HG03135 (cell line): ENCODE data around the gene ABCA8.
"Not testable (repeated sequence)": the region's sequence is repeated elsewhere in the genome, so short reads cannot be mapped to it uniquely, and the experiment has no call there.

Experiments
- ATAC-seq: cut with Tn5 transposase; IDR thresholded peaks from one replicate; pipeline ENCODE4 v1.9.1; 2021; ENCODE audit warnings: mild to moderate bottlenecking, moderate library complexity; ENCODE audit not compliant: unreplicated experiment

ABCA8 gene, protein sequence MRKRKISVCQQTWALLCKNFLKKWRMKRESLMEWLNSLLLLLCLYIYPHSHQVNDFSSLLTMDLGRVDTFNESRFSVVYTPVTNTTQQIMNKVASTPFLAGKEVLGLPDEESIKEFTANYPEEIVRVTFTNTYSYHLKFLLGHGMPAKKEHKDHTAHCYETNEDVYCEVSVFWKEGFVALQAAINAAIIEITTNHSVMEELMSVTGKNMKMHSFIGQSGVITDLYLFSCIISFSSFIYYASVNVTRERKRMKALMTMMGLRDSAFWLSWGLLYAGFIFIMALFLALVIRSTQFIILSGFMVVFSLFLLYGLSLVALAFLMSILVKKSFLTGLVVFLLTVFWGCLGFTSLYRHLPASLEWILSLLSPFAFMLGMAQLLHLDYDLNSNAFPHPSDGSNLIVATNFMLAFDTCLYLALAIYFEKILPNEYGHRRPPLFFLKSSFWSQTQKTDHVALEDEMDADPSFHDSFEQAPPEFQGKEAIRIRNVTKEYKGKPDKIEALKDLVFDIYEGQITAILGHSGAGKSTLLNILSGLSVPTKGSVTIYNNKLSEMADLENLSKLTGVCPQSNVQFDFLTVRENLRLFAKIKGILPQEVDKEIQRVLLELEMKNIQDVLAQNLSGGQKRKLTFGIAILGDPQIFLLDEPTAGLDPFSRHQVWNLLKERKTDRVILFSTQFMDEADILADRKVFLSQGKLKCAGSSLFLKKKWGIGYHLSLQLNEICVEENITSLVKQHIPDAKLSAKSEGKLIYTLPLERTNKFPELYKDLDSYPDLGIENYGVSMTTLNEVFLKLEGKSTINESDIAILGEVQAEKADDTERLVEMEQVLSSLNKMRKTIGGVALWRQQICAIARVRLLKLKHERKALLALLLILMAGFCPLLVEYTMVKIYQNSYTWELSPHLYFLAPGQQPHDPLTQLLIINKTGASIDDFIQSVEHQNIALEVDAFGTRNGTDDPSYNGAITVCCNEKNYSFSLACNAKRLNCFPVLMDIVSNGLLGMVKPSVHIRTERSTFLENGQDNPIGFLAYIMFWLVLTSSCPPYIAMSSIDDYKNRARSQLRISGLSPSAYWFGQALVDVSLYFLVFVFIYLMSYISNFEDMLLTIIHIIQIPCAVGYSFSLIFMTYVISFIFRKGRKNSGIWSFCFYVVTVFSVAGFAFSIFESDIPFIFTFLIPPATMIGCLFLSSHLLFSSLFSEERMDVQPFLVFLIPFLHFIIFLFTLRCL (N-terminal part only)

DNA sequence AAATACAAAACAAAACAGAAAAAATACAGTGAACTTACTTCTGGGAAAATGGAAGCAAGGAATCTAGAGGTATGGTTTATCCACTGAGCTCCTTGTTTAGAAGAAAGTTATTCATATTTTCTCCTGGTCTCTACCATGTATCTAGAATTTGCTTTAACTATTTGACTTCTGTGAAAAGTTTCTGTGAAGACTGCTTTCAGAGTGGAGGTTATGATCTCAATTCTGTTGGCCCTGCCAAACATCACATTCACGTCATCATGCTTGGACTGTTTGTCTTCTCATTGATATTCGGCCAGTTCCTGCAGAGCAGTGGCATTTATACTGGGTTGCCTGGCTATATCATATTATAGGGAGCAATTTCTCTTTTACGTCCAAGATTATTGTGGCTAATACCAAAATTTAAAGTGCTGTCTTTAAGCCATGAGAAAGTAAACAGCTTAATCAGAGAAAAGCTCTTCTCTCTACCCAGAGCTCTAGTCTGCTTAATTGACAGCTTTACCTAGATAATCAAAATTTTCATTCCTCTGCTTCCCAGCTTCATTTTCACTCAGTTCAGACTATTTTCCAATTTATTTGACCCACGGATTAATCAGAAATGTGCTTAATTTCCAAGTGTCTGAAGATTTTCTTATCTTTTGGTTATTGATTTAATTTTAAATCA, at the start of gene ABCA8:
TSS of gene ABCA8 (minus strand) at position 212 of the 661 bp plus-strand sequence. CDS start 13,358 bp downstream, outside the sequence.
- ATAC-seq: no peak

DNA sequence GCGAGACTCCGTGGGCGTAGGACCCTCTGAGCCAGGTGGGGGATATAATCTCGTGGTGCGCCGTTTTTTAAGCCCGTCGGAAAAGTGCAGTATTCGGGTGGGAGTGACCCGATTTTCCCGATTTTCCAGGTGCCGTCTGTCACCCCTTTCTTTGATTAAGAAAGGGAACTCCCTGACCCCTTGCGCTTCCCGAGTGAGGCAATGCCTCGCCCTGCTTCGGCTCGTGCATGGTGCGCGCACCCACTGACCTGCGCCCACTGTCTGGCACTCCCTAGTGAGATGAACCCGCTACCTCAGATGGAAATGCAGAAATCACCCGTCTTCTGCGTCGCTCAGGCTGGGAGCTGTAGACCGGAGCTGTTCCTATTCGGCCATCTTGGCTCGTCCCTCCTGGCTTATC, 49.6 kb upstream of the ABCA8 start:
- ATAC-seq: not testable (repeated sequence)

DNA sequence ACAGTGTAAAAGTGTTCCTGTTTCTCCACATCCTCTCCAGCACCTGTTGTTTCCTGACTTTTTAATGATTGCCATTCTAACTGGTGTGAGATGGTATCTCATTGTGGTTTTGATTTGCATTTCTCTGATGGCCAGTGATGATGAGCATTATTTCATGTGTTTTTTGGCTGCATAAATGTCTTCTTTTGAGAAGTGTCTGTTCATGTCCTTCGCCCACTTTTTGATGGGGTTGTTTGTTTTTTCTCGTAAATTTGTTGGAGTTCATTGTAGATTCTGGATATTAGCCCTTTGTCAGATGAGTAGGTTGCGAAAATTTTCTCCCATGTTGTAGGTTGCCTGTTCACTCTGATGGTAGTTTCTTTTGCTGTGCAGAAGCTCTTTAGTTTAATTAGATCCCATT, 44.6 kb upstream of the ABCA8 start:
- not testable (repeated sequence) for ATAC-seq

DNA sequence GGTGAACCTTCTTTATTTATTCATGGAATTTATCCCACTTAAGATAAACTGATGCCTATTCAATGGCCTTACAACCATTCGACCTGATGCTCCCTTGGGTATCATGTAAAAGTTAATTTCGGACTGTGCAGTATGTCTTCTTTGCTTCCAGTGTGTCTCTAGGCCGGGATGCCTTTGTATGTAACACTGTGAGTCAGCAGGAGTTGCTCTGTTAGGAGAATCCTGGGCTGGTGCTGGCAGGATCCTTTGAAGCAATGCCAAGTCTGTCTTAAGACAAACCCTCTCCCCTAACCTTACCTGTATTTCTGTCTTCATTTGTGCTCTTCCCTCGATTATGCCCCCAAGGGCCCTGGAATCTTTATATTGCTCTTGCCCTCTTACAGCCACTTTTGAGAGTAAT, 37.9 kb upstream of the ABCA8 start:
- no peak for ATAC-seq

DNA sequence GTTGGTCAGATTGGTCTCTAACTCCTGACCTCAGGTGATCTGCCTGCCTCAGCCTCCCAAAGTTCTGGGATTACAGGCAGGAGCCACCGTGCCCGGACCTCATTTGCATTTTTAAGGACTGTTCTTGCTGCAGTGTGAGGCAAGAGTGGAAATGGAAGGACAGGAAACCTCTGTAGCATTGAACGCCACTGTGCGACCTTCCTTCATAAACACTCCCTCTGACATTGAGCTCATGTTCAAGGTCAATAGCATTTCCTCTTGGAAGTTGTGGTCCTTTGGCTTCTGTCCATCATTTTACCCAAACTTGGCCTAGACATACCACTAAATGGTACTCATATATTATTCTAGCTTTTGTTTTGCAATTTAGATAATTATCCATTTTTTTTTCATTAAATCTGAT, 32.8 kb upstream of the ABCA8 start:
- no peak for ATAC-seq

DNA sequence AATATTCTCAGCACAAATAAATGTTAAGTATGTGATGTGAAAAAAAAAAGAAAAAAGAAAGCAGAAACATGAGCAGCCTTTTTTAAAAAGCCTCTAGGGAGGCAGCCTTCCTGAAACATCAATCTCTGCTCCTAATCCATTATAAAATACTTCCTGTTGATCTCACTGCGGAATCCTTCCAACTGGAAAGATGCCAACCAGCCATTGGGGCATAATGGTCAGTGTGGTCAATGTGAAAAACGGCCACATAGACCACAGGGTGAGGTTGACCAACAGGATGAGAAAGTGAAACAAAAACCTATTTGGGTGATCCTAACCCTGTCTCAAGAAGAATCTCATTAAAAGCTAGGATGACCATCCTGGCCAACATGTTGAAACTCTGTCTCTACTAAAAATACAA, 26.1 kb upstream of the ABCA8 start:
- no peak for ATAC-seq

DNA sequence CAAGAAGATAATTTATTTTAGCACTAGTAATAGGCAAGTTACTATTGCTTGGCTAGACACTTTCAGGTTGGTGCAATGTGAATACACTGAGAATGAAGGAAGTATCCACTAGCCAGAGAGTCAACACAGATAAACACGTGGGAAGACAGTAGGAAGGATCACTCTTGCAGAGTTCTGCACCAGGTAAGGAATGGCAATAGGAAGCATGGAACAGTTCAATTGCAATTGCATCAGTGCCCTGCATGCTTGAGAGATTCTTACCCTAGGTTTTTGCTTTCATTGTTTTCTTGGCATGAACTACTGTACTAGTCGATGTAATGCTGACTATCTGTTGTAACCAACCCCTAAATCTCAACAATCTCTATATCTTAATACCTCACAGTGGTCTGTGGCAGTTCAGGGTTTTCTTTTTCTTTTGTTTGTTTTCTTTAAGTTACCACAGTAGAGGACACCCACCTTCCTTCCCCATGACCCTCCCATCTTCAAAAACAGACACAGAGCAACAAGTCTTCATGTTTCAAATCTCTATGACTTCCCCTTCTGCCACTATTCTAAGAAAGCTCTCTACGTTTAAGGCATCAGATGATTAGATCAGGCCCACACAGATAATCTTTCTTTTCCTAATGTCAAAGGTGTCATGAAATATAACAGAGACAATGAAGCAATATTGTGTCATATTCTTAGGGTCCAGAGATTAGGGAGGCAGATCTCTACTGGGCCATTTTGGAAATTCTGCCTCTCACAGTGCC, 18.1 kb upstream of the ABCA8 start:
- no peak for ATAC-seq

DNA sequence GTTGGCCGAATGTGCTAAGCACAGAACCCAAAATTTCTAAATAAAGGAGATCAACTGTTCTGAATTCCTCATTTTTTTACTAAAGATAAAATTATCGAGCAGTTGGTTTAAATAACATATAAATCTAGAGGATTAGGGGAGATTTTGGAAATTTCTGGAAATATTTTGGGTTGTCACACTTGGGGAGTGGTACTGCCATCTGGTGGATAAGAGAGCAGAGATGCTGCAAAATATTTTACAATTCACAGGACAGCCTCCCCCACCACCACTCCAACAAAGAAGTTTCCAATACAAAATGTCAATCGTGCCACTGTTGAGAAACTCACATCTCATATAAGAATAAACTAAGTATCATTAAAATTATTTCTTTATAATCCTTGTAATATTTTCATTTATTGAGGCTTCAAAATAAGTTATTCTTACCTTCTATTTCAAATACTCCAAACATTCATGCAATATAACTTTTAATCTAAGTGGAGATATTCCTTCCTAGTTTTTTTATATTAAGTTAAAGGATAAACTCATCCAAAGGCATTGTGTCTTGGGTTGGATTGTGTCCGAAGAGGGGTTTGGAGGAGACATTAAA, 17.0 kb upstream of the ABCA8 start:
- no peak for ATAC-seq

DNA sequence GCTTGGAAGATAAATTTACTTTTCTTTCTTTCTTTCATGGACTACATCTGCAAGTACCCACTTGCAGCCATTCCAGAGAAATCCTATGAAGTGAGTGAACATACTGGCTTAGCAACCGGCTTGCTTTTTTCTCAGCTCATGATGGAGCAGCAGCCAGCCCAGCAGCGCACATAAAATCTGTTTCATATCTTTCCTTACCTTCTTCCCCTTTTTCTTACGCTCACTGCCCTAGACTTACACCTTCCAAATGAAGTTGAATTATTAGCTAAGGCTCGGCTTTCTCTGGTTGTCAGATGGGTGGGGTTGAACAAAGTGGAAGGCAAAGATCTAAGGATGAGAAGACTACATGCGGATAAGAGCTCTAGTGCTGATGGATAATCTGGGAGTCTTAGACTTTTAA, 13.9 kb upstream of the ABCA8 start:
- no peak for ATAC-seq

DNA sequence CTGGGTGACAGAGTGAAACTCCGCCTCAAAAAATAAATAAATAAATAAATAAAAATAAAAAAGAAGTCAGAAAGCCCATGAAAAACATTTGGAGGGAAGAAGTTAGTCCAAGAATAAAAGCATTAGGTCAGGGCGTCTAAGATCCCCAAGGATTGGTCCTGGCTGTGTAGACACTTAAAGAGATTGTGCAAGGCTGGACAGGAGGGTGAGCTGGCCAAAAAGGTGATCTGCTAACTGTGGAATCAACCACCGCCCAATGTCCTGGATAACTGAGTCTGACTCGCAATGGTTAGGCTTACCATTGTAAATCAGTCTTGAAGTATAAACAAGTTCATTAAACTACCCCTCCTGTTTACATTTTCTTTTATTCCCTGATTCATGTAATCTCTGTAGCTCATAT, 8.8 kb upstream of the ABCA8 start:
- no peak for ATAC-seq

DNA sequence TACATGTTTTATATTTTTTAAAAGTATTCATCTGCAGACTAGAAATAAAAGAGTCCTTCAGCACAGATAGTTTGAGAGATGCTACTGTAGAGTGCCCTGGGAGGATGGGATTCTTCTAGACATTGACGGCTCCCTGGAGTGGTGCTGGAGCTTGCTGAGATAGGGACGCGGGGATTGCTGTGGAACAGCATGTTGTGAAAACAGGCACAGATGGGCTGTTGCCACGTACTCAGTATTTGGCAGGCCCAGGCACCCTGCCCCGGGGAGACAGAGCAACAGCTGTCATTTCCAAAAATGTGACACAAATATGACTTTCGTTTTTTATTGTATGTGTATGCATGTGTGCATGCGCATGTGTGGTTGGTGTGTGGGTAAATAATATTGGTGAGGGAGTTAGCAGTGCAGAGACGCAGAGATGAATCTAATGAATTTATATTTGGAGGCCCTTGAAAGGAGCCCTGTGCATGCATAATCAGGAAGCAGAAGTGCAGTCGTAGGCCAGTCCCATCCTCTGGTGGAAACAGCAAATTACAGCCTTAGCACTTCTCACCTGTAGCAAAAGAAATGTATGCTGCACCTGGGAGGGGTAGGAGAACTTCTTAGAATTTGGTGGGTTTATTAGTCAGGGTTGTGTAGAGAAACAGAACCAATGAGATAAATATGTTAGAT, 6.2 kb upstream of the ABCA8 start:
- no peak for ATAC-seq

DNA sequence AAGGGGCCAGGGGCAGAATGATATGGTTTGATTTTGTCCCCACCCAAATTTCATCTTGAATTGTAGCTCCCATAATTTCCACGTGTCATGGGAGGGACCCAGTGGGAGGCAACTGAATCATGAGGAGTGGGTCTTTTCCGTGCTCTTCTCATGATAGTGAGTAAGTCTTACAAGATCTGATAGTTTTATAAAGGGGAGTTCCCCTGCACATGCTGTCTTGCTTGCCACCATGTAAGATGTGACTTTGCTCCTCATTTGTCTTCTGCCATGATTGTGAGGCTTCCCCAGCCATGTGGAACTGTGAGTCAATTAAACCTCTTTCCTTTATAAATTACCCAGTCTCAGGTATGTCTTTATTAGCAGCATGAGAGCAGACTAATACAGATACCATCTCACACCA, 3.9 kb upstream of the ABCA8 start:
- not testable (repeated sequence) for ATAC-seq

DNA sequence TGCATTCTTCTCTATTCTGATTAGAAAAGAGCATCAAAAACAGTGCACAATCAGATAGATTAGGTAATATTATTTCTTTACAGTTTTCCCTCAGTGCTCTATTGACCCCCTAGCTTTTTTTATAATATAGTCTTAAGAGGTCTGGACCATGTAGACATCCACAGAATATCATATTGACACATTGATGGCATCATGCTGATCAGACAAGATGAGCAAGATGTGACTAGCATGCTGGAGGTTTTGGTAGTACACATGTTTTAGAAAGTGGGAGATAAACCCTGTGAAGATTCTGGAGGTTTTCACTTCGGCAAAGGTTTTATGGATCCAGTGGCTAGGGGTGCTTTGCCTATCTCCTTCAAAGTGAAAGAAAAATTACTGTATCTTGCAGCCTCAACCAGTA, 2.8 kb upstream of the ABCA8 start:
- no peak for ATAC-seq

DNA sequence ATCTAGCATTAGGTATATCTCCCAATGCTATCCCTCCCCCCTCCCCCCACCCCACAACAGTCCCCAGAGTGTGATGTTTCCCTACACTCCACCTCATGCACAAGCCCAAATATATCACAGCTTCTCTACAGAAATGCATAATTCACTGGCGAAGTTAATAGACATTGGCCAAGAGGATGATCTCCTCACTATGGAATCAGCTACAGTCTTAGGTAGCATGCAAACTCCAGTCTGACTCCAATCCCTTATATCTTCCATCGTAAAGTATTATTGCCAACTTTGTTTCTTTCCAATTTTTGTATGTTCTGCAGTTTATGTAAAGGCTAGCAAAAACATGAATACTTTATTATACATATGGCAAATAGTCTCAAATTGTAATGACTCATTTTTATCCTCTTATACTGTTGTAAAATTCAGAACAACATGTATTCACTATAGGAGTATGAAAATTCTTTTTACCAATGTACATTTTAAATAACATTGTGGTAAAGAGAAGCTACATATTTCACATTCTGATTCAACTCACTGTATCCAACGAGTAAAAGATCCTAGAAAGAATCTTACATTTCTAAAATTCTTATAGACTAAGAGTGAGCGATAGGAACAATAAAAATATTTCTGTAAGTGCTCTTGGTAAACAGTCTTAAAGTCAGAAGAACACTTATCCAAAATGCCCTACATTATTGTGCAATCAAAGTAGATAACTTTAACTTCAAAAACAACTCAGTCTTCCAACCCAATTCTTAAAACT, 871 bp downstream of the ABCA8 start:
- no peak for ATAC-seq

DNA sequence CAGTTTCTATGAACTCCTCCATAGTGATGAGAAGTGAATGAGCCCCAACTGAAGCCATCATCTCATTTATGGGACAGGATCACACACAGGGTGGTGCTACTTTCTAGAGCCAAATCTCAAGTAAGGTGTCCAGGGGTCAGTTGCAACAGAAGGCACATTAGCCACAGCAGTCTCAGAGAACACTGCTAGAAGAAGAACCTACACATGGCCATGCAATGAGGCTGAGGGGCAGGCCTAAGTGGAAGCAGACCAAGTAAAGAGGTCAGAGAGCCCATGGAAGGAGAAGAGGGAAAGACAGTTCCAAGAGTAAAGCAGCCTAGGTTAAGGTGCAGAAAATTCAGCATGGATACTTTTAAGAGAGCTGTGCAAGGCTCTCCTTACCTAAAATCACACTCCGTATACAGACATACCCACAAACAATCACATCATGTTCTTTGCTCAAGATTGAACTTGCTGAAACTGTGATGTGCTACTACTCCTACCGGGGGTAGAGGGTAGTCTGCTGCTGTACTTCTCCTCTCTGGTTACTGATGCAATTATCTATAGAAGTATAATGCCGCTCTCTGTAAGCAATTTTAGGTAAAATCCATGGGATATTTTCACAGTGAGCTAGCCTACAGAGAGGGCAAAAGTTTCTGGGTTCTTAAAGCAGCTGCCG, 1.7 kb downstream of the ABCA8 start:
- ATAC-seq: no peak

DNA sequence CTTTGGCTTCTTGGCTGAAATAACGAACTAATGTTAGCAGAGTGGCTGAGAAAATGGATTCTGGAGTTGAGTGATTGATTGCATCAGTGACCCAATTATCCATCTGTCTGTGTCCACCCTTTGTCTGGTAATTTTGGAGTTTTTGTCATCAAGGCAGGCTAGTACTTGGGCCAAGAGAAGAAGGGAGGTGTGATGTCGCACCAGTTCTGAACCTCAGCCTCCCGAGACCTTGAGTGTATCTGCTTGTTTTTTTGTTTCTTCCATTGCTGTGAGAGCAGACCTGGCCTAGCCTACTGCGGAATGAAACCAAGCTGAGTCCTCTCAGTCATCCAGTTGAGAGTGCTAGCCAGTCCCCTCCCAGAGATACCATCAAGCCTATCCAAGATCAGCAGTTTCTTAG, 4.5 kb downstream of the ABCA8 start:
- no peak for ATAC-seq

DNA sequence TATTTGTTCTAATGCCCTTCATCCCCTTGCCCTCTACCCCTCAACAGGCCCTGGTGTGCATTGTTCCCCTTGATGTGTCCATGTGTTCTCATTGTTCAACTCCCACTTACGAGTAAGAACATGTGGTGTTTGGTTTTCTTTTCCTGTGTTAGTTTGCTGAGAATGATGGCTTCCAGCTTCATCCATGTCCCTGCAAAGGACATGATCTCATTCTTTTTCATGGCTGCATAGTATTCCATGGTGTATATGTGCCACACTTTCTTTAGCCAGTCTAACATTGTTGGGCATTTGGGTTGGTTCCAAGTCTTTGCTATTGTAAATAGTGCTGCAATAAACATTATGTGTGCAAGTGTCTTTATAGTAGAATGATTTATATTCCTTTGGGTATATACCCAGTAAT, 7.3 kb downstream of the ABCA8 start:
- not testable (repeated sequence) for ATAC-seq
